GM21360 (cell line): ENCODE results near the gene ZIM2.

Experiments
- ATAC-seq: cut with Tn5 transposase; IDR thresholded peaks from one replicate; pipeline ENCODE4 v1.9.1; 2021; ENCODE audit warnings: mild to moderate bottlenecking, moderate library complexity; ENCODE audit not compliant: unreplicated experiment

ZIM2 gene

DNA sequence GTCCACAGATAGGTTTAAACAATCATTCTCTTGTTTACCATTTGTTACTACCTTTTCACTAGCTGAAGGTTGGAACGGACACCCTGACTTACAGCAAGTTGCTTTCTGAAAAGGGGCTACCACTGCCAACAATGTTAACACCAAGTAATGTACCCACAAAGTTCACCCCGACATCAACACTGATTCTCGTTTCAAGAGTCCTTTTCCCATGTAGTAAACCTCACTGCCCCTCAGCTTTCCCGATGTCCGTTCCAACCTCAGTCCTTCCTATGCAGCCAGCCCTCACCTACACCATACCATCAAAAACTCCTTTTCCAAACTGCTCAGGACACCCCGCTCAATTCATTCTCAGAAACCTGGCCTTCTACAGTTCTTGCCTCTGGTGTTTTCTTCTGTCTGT lies 29.0 kb downstream of the ZIM2 start:
- ATAC-seq, result no peak

DNA sequence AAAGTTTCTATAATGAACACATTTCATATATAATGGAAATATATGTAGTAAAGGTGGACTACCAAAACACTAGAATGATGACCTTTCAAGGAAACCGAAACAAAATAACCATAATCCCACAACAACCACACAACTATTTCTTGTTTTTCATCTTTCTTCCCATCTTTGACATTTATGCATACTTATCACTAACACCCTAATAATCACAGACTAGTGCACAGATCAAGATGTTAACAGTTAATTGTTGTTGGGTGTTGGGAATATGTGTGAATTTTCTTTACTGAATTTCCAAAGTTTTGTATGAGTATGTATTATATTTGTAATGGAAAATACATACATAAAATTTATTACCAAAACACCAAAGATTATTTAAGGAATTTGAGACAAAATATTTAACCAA lies 30.3 kb downstream of the ZIM2 start:
- no peak for ATAC-seq

DNA sequence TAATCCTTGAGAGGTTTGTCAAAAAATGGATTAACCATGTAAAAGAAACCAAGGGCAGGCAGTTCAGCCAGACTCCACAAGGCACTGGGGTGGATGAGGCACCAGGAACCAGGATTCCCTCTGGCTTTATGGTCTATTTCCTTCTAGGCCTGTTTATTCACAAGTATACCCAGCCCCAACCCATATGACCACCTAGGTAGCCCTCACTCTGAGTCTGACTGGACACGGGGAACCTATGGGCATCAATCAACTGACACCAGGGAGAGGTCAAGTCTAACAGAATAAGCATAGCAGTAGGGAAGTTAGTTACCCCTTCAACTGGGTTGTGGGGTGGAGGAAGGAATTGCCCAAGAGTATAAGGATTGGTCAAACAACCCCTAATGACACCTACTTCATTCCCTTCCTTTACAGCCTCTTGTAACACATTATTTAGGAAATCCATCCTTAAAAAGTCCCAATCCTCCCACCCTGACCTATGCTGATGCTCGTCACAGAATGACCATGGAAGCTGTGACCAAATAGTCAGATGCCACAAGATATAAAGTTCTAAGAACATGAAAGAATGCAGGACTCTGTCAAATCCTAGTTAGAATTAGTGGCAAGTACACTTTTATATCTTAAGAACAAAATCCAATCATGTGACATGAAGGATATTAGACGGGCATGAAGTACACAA lies 31.7 kb downstream of the ZIM2 start:
- no peak for ATAC-seq

DNA sequence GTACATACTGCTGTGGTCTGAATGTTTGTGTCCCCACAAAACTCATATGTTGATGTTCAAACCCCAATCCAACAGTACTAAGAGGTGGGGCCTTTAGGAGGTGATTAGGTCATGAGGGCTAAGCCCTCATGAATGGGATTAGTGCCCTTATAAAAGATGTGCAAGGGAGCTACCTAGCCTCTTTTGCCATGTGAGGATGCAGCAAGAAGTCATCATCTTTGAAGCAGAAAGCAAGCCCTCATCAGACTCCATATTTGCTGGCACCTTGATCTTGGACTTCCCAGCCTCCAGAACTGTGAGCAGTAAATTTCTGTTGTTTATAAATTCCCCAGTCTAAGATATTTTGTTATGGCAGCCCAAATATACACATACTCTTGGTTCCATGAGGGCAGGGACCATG lies 33.9 kb downstream of the ZIM2 start:
- no peak for ATAC-seq

DNA sequence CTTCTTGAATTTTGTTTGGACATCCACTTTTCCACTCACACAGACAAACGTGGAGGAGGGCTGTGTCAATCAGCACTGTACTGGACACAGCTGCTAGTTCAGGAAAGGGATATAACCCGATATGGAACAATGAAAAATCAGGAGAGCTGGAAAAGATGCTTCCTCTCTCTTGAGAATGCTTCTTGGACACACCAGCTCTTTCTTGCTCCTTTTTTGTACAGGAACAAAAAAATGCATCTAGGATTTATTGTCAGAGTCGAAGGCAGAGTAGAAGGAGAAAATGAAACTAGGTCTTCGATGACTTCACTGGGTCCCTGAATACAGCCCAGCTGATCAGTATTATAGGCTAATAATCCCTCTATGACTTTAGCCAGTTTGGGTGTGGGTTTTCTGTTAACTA lies 62.2 kb downstream of the ZIM2 start:
- ATAC-seq, result no peak

DNA sequence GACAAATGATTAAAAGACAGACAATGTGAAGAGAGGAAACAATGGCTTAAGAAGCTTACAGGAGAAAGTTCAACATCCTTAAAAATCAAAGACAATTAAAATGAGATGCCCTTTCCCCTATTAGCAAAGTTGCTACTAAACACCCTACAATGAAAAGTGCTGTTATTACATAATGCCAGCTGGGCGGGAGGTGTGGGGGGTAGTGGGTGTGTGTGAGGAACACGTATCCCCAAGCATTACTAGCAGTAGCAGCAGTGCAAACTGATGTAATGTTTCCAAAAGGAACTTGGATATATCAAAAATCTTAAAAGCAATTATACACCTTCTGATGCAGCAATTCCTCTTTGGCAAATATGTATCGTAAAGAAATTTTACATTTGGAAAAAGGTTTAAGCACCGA lies 70.9 kb downstream of the ZIM2 start:
- ATAC-seq, result no peak

DNA sequence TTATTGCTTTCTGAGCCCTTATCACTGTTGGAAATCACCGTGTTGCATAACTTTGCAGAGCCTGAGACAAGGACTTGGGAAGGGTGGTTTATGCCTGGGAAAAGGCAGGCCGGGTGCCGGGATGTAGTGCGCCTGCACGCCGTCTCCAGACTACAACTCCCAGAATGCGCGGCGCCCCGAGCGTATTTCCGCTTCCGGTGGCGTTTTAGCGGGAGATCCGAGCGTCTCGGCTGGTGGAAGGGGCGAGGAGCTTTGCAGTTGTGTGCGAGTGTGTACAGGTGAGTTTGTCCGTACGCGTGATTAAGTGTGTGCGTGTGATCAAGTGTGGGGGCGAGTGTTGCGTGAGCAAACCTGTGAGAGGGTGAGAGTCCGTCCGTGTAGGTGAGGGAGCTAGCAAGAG lies 75.4 kb downstream of the ZIM2 start:
- ATAC-seq, result no peak

DNA sequence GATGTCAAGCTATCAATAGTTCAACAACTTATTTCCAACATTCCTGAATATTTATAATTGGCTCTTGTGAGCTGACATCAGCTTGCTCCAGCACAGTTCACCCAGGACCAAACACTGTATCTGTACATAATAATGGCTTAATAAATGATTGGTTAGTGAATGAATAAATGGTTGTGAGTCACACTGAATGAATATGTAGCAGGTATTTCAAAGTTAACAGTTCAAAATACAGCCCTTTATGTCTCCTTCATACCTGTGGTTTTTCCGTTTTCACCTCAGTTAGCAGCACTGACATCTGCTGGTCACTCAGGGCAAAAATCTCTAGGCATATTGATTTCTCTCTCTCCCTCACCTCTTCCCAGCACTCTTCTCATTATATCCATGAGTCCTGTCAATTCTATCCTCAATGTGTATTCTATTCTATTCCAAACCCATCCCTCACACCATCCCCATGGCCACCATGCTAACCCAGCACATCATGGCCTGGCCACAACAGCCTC lies 76.3 kb downstream of the ZIM2 start:
- no peak for ATAC-seq

DNA sequence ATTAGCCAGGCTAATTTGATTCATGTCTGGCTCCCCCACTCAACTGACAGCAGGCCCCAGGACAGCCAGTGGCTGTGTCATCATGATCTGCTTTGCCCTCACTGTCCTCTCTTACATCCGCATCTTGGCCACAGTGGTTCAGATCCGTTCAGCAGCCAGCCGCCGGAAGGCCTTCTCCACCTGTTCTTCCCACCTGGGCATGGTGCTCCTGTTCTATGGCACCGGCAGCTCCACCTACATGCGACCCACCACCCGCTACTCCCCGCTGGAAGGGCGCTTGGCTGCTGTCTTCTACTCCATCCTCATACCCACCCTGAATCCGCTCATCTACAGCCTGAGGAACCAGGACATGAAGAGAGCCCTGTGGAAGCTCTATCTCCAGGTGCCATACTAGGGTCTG lies 79.7 kb downstream of the ZIM2 start:
- ATAC-seq, result no peak

DNA sequence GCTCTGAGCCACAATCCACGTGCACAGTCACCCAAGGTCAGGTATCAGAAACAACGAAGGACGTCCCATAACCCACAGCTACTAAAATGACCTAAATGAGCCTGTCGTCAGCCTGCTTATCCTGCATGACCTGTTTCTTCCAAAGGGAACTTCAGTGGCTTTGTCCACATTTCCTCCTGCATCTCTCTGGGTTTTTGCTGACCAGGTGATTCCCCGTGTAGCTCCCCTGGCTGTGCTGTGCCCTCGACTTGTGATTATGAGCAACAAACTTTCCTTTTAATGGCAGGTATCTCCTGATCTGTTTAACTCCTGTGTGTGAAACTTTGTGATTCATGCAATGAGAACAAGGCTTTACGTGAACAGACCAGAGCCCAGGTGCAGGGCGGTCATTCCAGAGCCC lies 81.0 kb downstream of the ZIM2 start:
- ATAC-seq, result no peak

DNA sequence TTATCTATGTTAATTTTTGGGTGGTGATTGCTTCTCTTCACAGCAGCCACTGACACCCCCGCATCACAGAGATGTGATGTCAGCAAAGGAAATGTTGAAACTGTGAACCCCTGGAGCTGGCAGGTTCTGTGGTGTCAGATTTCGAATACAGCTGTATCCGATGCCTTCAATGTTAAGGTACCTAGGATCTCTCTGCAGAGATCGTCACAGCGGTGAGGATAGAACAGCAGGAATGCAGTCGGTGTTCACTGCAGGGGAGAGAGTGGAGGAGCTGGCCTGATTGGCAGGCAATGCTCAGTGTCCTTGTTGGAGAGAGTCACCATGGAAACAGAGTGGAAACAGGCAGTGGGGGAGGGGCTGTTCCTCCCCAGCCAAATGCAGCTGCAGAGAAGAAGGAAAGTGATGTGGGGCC lies 89.4 kb downstream of the ZIM2 start:
- ATAC-seq, result no peak

DNA sequence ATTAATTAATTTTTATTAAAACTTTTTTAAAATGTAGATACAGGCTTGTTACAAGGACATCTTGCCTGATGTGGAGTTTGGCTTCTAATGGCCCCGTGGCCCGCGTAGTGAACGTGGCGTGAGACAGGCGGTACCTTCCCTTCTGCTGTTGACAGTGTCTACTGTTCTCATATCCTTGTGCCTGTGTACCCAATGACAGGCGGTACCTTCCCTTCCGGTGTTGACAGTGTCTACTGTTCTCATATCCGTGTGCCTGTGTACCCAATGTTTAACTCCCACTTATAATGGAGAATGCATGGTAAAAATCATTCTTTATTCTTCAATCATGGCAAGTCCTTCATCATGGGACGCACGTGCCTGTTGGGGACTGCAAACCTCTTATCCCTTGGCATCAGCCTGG lies 89.9 kb downstream of the ZIM2 start:
- ATAC-seq, result no peak

DNA sequence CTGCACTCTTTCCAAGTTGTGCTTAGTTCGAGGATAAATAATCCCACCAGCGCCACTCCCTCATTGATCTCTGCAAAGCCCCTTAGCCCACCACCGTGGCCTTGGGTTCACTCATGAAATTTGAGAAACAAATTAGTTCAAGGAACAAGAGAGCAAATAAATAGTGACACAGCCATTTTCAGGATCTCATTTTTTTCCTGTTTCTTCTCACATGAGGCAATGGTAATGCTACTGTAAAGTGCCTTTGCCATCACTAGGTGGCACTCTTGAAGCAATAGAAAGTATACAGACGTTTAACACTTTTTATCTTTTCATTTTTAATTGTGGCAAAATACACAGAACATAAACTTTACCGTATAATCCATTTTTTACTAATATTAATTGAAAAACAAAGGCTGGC lies 92.1 kb downstream of the ZIM2 start:
- no peak for ATAC-seq

DNA sequence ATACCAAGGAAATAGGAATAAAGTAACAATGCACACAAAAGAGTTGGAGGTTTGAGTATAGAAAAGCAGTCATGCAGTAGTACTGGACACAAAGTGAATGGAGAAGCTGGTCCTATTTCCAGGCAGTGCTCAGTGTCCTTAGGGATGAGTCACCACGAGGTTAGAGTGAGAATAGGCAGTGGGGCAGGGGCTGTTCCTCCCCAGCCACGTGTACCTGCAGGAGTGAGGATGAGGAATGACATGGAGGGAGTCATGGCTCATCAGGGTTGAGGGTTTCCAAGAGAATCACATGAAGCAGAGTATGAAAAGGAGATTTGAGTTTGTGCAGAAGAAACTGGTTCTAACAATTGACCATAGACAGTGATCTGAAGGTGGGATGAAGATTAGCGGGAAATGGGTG lies 94.2 kb downstream of the ZIM2 start:
- ATAC-seq, result no peak

DNA sequence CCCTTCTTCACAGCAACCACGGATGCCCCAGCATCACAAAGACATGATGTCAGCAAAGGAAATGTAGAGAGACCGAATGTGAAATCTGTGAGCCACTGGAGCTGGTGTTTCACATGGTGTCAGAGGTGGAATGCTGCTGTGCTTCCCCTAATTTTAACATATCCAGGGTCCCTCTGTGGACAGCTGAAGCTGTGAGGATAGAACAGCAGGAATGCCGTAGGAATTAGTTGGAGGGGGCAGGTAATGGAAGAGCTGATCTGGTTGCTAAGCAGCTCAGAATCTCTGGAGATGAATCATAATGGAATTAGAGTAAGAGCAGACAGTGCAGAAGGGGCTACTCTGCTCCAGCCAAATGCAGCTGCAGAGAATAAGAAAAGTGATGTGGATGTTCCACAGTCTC lies 100.0 kb downstream of the ZIM2 start:
- no peak for ATAC-seq

DNA sequence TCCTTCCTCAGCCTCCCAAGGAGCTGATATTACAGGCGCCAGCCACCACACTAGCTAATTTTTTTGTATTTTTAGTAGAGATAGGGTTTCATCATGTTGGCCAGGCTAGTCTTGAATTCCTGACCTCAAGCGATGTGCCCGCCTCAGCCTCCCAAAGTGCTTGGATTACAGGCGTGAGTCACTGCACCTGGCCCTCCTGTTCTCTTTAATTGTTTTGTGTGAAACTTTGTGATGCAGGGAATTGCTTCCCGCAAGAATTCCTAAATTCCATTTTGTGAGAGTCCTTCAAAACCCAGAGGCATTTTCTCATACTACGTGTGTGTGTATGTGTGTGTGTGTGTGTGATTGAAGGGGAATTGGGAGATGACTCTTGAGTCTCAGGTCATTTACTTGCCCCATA lies 104.0 kb downstream of the ZIM2 start:
- no peak for ATAC-seq

DNA sequence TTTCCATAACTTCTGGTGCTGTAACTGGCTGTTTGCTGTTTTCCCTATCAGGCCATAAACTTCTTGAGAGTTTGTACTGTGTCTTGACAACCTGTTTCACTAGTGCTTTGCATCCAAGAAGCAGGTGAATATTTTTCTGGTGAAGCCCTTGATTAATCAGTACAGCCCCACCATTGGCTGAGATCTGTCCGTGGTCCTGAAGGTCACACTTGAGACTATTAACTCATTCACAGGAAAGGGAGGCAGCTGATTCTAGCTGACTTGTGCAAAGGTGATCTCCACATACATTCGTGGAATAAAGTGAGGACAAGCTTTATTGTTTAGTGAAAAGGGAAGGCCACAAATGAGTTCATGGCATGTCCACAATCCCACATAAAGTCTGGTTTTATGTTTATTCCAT lies 107.5 kb downstream of the ZIM2 start:
- ATAC-seq, result no peak

DNA sequence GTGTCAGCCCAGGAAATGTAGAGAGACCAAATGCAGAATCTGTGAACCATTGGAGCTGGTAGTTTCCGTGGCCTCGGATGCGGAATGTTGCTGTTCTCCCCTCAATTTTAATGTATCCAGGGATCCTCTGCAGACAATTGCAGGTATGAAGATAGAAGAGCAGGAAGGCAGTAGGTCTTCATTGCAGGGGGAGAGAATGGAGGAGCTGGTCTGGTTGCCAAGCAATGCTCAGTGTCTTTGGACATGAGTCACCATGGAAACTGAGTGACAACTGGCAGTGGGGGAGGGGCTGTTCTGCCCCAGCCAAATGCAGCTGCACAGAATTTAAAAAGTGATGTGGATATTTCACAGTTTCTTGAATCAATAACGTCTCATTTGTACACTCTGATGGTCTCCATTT lies 112.8 kb downstream of the ZIM2 start:
- no peak for ATAC-seq

DNA sequence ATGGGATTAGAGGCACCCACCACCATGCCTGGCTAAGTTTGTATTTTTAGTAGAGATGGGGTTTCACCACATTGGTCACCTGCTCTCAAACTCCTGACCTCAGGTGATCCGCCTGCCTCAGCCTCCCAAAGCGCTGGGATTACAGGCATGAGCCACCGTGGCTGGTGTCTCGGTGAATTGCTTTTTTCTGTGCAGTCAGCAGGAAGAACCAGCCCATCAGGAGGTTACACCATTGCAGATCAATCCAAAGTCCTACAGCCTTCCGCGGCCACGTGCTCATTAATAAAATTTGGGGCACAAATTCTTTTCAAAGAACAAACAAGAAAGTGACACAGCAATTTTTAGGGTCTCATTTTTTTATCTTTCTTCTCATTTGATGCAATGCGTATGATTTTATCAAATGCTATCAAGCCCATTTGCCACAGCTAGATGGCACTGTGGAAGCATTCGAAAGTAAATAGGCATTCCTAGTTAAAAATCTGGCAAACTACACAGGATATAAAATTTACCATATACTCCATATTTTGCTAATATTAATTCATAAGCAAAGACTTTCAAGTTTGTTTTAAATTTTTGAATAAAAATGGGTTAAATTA lies 114.6 kb downstream of the ZIM2 start:
- ATAC-seq, result no peak
